Thymus (tissue), 11 donors: ENCODE data around the gene OR10A5. TPM values are rescaled to one million over a fixed set of nuclear protein-coding genes. Genes with fewer than 3 reads are reported as not detected.
"Not testable (repeated sequence)": the region's sequence is repeated elsewhere in the genome, so short reads cannot be mapped to it uniquely, and the experiment has no call there.

Experiments used
- DNase-seq, 9 donors: peaks; one replicate each; pipeline ENCODE4 v3.0.0-alpha.2; 2013; ENCODE audit warnings: low spot score in 9 of 9, low read depth in 6 of 9, missing footprints in 1 of 9
- H3K27ac ChIP-seq, 2 donors: one replicate each; pipeline ENCODE4 v1.5.1; 2013; ENCODE audit warnings: control low read depth in 1 of 2, low read depth in 1 of 2, low read length in 1 of 2, mild to moderate bottlenecking in 1 of 2, moderate library complexity in 1 of 2
- H3K27me3 ChIP-seq, 2 donors: one replicate each; pipeline ENCODE4 v1.5.1; 2013; ENCODE audit warnings: low read length in 1 of 2; ENCODE audit not compliant: control insufficient read depth in 2 of 2, insufficient read depth in 1 of 2
- H3K36me3 ChIP-seq, 2 donors: one replicate each; pipeline ENCODE4 v1.5.1; 2013; ENCODE audit warnings: low read length in 1 of 2, mild to moderate bottlenecking in 1 of 2, moderate library complexity in 1 of 2; ENCODE audit not compliant: control insufficient read depth in 2 of 2, insufficient read depth in 2 of 2
- H3K4me1 ChIP-seq, 2 donors: one replicate each; pipeline ENCODE4 v1.5.1; 2013; ENCODE audit warnings: low read length in 2 of 2; ENCODE audit not compliant: control insufficient read depth in 2 of 2, insufficient read depth in 2 of 2
- H3K4me3 ChIP-seq, 2 donors: one replicate each; pipeline ENCODE4 v1.5.1; 2013; ENCODE audit warnings: low read length in 2 of 2, control low read depth in 1 of 2, mild to moderate bottlenecking in 1 of 2
- H3K9me3 ChIP-seq, 2 donors: one replicate each; pipeline ENCODE4 v1.5.1; 2013; ENCODE audit warnings: low read length in 1 of 2, mild to moderate bottlenecking in 1 of 2; ENCODE audit not compliant: control insufficient read depth in 2 of 2, insufficient read depth in 1 of 2
- WGBS: extraction: QIAGEN DNeasy Blood & Tissue Kit; methylation state at CpG from one replicate; pipeline ENCODE4 v1.1.7; 2013; 5-methylcytosine and 5-hydroxymethylcytosine counted together
- polyA plus RNA-seq: library from polyadenylated mRNA; stranded (reverse); fragments of 200-250 nt; gene quantifications from one replicate; pipeline ENCODE4 v1.2.3, GENCODE V29; 2013
- total RNA-seq: library from RNA; stranded (reverse); fragments of 120-200 nt; gene quantifications from one replicate; pipeline ENCODE4 v1.2.4, GENCODE V29; 2013
- donor health status: healthy.

The OR10A5 gene
- total and polyA plus RNA-seq, 2 donors = not detected

GRCh38 chr11:6887711-6888110 lies 42.2 kb downstream of the OR10A5 start:
- not testable (repeated sequence) for DNase-seq, H3K36me3 ChIP-seq, H3K27me3 ChIP-seq, H3K4me3 ChIP-seq, H3K9me3 ChIP-seq, H3K4me1 ChIP-seq, H3K27ac ChIP-seq
- WGBS = 94% methylated on average over 5 of the region's 5 CpGs

- Histone ChIP-seq H3K27me3 (no peaks in the 10 kb centered on the region), H3K4me1 (no peaks in the 10 kb centered on the region), H3K27ac (no peak overlapping the region), H3K36me3 (no peaks in the 10 kb centered on the region), H3K4me3 (no peak overlapping the region), H3K9me3 (no peaks in the 10 kb centered on the region)
- WGBS = 91% methylated on average over 4 of the region's 4 CpGs
- no peak for DNase-seq
Observed at GRCh38 chr11:6888830-6889229, 43.3 kb downstream of the OR10A5 start.

- Histone ChIP-seq H3K4me3 (no peak overlapping the region), H3K36me3 (no peaks in the 10 kb centered on the region), H3K4me1 (no peaks in the 10 kb centered on the region), H3K27ac (no peak overlapping the region), H3K27me3 (no peaks in the 10 kb centered on the region), H3K9me3 (no peaks in the 10 kb centered on the region)
- WGBS = 96% methylated on average over 1 of the region's 1 CpG
- no peak for DNase-seq
Observed at GRCh38 chr11:6889835-6890234, 44.4 kb downstream of the OR10A5 start.

- no peak within 1 kb of the TSS for H3K27ac ChIP-seq
- no peaks in the 10 kb centered on the region for H3K4me1 ChIP-seq
- DNase-seq = no peak
- no peaks in the 10 kb centered on the region for H3K36me3 ChIP-seq
- no peaks in the 10 kb centered on the region for H3K9me3 ChIP-seq
- WGBS = 89% methylated on average over 2 of the region's 2 CpGs
- H3K4me3 ChIP-seq = no peak within 1 kb of the TSS
- H3K27me3 ChIP-seq = no peaks in the 10 kb centered on the region
Observed at GRCh38 chr11:6892400-6892799, 46.9 kb downstream of the OR10A5 start, which contains the start of gene OR2D2. OR2D2 (minus strand) TSS chr11:6892500; CDS start chr11:6892500, 0 bp downstream.

GRCh38 chr11:6894097-6894496 lies 48.6 kb downstream of the OR10A5 start:
- H3K27ac ChIP-seq = no peak overlapping the region
- H3K4me3 ChIP-seq = no peak overlapping the region
- no peaks in the 10 kb centered on the region for H3K9me3 ChIP-seq
- DNase-seq = no peak
- no peaks in the 10 kb centered on the region for H3K27me3 ChIP-seq
- no peaks in the 10 kb centered on the region for H3K4me1 ChIP-seq
- H3K36me3 ChIP-seq = no peaks in the 10 kb centered on the region

GRCh38 chr11:6895010-6895409 lies 49.5 kb downstream of the OR10A5 start:
- H3K27ac ChIP-seq = no peak overlapping the region
- no peaks in the 10 kb centered on the region for H3K9me3 ChIP-seq
- no peaks in the 10 kb centered on the region for H3K4me1 ChIP-seq
- no peak overlapping the region for H3K4me3 ChIP-seq
- no peak for DNase-seq
- H3K36me3 ChIP-seq = no peaks in the 10 kb centered on the region
- H3K27me3 ChIP-seq = no peaks in the 10 kb centered on the region

Other genes with a start within 250 kb of the OR10A5 start
- gene RRP8, start 242.1 kb upstream of the OR10A5 start, total RNA-seq = 22.0 TPM
- 32.2 TPM for gene RRP8, start 242.1 kb upstream of the OR10A5 start, polyA plus RNA-seq
- 68.6 TPM for gene ILK, start 241.9 kb upstream of the OR10A5 start, total RNA-seq
- gene ILK, start 241.9 kb upstream of the OR10A5 start, polyA plus RNA-seq = 74.6 TPM
- 160 TPM for gene TAF10, start 233.5 kb upstream of the OR10A5 start, total RNA-seq
- gene TAF10, start 233.5 kb upstream of the OR10A5 start, polyA plus RNA-seq = 119 TPM
- gene TPP1, start 226.3 kb upstream of the OR10A5 start, total RNA-seq = 14.5 TPM
- gene TPP1, start 226.3 kb upstream of the OR10A5 start, polyA plus RNA-seq = 59.4 TPM
- gene DCHS1, start 189.9 kb upstream of the OR10A5 start, total RNA-seq = 3.2 TPM
- gene DCHS1, start 189.9 kb upstream of the OR10A5 start, polyA plus RNA-seq = 6.5 TPM
- 43.8 TPM for gene MRPL17, start 162.3 kb upstream of the OR10A5 start, total RNA-seq
- gene MRPL17, start 162.3 kb upstream of the OR10A5 start, polyA plus RNA-seq = 42.2 TPM
- gene OR2AG2, start 73.7 kb upstream of the OR10A5 start, total RNA-seq = 0.05 TPM
- 0.05 TPM for gene OR2AG2, start 73.7 kb upstream of the OR10A5 start, polyA plus RNA-seq
- gene OR2AG1, start 62.7 kb upstream of the OR10A5 start, total RNA-seq = not detected
- gene OR2AG1, start 62.7 kb upstream of the OR10A5 start, polyA plus RNA-seq = 0.02 TPM
- 0.05 TPM for gene OR6A2, start 46.0 kb upstream of the OR10A5 start, total RNA-seq
- 0.05 TPM for gene OR6A2, start 46.0 kb upstream of the OR10A5 start, polyA plus RNA-seq
- gene OR10A2, start 17.4 kb downstream of the OR10A5 start, total RNA-seq = not detected
- not detected for gene OR10A2, start 17.4 kb downstream of the OR10A5 start, polyA plus RNA-seq
- gene OR10A4, start 30.9 kb downstream of the OR10A5 start, total RNA-seq = not detected
- gene OR10A4, start 30.9 kb downstream of the OR10A5 start, polyA plus RNA-seq = not detected
- gene OR2D2, start 46.8 kb downstream of the OR10A5 start, total RNA-seq = 0.14 TPM
- gene OR2D2, start 46.8 kb downstream of the OR10A5 start, polyA plus RNA-seq = not detected
- not detected for gene OR2D3, start 75.3 kb downstream of the OR10A5 start, total RNA-seq
- not detected for gene OR2D3, start 75.3 kb downstream of the OR10A5 start, polyA plus RNA-seq
- gene ZNF215, start 80.7 kb downstream of the OR10A5 start, total RNA-seq = 5.9 TPM
- 2.2 TPM for gene ZNF215, start 80.7 kb downstream of the OR10A5 start, polyA plus RNA-seq
- 0.57 TPM for gene ZNF214, start 174.7 kb downstream of the OR10A5 start, total RNA-seq
- gene ZNF214, start 174.7 kb downstream of the OR10A5 start, polyA plus RNA-seq = 0.64 TPM
- gene NLRP14, start 174.8 kb downstream of the OR10A5 start, total RNA-seq = 0.94 TPM
- 0.09 TPM for gene NLRP14, start 174.8 kb downstream of the OR10A5 start, polyA plus RNA-seq
- 0.09 TPM for gene RBMXL2, start 243.3 kb downstream of the OR10A5 start, total RNA-seq
- 0.25 TPM for gene RBMXL2, start 243.3 kb downstream of the OR10A5 start, polyA plus RNA-seq